GM12878 (cell line): ENCODE data around the gene FSTL4.

Source experiments
- EGR1 ChIP-seq, 2 experiments: IDR thresholded peaks; 1 replicate in 1 of 2; 2 replicates in 1 of 2; pipeline ENCODE4 v1.6.1; 2011 to 2012; ENCODE audit warnings: low read depth in 2 of 2, low read length in 2 of 2, borderline replicate concordance in 1 of 2, mild to moderate bottlenecking in 1 of 2, moderate library complexity in 1 of 2
- EZH2 ChIP-seq: IDR thresholded peaks from 2 replicates; pipeline ENCODE4 v1.6.1; 2012; ENCODE audit warnings: low read depth, mild to moderate bottlenecking, control low read depth, inconsistent platforms, low read length, borderline replicate concordance; ENCODE audit not compliant: control insufficient read depth
- FOS ChIP-seq: IDR thresholded peaks from 3 replicates; pipeline ENCODE4 v1.6.1; 2011; ENCODE audit warnings: borderline replicate concordance; ENCODE audit not compliant: insufficient read length; ENCODE audit errors: extremely low read depth
- HDGF ChIP-seq: fragments of 450-650 bp; IDR thresholded peaks from 2 replicates; pipeline ENCODE4 v1.6.1; 2016; ENCODE audit warnings: antibody characterized with exemption
- IKZF1 ChIP-seq: fragments of 450-650 bp; conservative IDR thresholded peaks from 2 replicates; pipeline ENCODE4 v1.6.1; 2017; ENCODE audit warnings: antibody characterized with exemption, mild to moderate bottlenecking
- SP1 ChIP-seq: IDR thresholded peaks from one replicate; pipeline ENCODE4 v1.6.1; 2011; ENCODE audit warnings: low read depth, low read length
- ZNF274 ChIP-seq: IDR thresholded peaks from one replicate; pipeline ENCODE4 v1.8.0; 2011; ENCODE audit not compliant: insufficient read length, insufficient read depth
- TF ChIP-seq, protein P1 (sequence below), 3 experiments: IDR thresholded peaks in 2 of 3; conservative IDR thresholded peaks in 1 of 3; 2 replicates each; pipeline ENCODE4 v1.5.1; 2011; ENCODE audit warnings: low read depth in 3 of 3, low read length in 3 of 3, mild to moderate bottlenecking in 3 of 3, control low read depth in 2 of 3, moderate library complexity in 2 of 3, inconsistent platforms in 1 of 3, mixed read lengths in 1 of 3; ENCODE audit not compliant: control insufficient read depth in 2 of 3, insufficient read depth in 1 of 3; ENCODE audit errors: extremely low read depth in 1 of 3
- TF ChIP-seq, protein P2 (sequence below): IDR thresholded peaks from 2 replicates; pipeline ENCODE4 v1.6.1; 2011; ENCODE audit warnings: borderline replicate concordance, low read depth, mild to moderate bottlenecking, moderate library complexity, low read length; ENCODE audit not compliant: insufficient read depth, poor library complexity, severe bottlenecking
- TF ChIP-seq, protein P3 (sequence below): IDR thresholded peaks from 2 replicates; pipeline ENCODE4 v1.6.1; 2011; ENCODE audit warnings: low read depth, mild to moderate bottlenecking, low read length, moderate library complexity, borderline replicate concordance; ENCODE audit errors: extremely low read depth
- TF ChIP-seq, protein P4 (sequence below): fragments of 450-650 bp; IDR thresholded peaks from 2 replicates; pipeline ENCODE4 v1.6.1; 2016; ENCODE audit warnings: mild to moderate bottlenecking, moderate library complexity, borderline replicate concordance

DNA sequence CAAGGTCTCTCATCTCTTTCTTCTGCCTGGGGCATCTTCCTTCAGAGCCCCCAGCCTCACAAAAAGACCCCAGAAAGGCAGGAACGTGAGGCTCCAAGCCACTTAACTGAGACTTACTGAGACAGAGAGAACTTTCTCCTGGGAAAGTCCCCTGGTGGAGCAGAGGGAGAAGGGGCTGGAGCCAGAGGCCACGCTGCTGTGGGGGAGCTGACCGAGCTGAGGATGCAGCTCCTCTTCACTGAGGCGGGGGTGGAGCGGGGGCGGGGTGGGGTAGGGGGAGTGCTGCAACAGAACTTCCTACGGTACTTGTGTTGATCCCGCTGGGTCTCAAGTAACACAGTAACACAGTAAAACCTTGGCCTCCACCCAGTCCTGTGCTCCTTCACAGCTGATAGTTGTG is 204.0 kb downstream of the FSTL4 start:
- TF ChIP-seq SP1 (no peak), FOS (no peak), HDGF (no peak), EZH2 (no peak), IKZF1 (no peak), ZNF274 (no peak), EGR1 (IDR thresholded peaks at IDR 0.05; ENCODE audit: borderline replicate concordance in 1 of 2, low read depth in 2 of 2, low read length in 2 of 2) (no peak)
- TF ChIP-seq, protein P1, sequence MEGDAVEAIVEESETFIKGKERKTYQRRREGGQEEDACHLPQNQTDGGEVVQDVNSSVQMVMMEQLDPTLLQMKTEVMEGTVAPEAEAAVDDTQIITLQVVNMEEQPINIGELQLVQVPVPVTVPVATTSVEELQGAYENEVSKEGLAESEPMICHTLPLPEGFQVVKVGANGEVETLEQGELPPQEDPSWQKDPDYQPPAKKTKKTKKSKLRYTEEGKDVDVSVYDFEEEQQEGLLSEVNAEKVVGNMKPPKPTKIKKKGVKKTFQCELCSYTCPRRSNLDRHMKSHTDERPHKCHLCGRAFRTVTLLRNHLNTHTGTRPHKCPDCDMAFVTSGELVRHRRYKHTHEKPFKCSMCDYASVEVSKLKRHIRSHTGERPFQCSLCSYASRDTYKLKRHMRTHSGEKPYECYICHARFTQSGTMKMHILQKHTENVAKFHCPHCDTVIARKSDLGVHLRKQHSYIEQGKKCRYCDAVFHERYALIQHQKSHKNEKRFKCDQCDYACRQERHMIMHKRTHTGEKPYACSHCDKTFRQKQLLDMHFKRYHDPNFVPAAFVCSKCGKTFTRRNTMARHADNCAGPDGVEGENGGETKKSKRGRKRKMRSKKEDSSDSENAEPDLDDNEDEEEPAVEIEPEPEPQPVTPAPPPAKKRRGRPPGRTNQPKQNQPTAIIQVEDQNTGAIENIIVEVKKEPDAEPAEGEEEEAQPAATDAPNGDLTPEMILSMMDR (IDR thresholded peaks at IDR 0.05 in 2 of 3, conservative IDR thresholded peaks at IDR 0.05 in 1 of 3; ENCODE audit: control insufficient read depth in 2 of 3, extremely low read depth in 1 of 3, insufficient read depth in 1 of 3, low read depth in 3 of 3, low read length in 3 of 3), result no peak
- TF ChIP-seq, protein P2, sequence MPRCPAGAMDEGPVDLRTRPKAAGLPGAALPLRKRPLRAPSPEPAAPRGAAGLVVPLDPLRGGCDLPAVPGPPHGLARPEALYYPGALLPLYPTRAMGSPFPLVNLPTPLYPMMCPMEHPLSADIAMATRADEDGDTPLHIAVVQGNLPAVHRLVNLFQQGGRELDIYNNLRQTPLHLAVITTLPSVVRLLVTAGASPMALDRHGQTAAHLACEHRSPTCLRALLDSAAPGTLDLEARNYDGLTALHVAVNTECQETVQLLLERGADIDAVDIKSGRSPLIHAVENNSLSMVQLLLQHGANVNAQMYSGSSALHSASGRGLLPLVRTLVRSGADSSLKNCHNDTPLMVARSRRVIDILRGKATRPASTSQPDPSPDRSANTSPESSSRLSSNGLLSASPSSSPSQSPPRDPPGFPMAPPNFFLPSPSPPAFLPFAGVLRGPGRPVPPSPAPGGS, result no peak
- TF ChIP-seq, protein P3, sequence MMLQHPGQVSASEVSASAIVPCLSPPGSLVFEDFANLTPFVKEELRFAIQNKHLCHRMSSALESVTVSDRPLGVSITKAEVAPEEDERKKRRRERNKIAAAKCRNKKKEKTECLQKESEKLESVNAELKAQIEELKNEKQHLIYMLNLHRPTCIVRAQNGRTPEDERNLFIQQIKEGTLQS, result no peak
- TF ChIP-seq, protein P4, sequence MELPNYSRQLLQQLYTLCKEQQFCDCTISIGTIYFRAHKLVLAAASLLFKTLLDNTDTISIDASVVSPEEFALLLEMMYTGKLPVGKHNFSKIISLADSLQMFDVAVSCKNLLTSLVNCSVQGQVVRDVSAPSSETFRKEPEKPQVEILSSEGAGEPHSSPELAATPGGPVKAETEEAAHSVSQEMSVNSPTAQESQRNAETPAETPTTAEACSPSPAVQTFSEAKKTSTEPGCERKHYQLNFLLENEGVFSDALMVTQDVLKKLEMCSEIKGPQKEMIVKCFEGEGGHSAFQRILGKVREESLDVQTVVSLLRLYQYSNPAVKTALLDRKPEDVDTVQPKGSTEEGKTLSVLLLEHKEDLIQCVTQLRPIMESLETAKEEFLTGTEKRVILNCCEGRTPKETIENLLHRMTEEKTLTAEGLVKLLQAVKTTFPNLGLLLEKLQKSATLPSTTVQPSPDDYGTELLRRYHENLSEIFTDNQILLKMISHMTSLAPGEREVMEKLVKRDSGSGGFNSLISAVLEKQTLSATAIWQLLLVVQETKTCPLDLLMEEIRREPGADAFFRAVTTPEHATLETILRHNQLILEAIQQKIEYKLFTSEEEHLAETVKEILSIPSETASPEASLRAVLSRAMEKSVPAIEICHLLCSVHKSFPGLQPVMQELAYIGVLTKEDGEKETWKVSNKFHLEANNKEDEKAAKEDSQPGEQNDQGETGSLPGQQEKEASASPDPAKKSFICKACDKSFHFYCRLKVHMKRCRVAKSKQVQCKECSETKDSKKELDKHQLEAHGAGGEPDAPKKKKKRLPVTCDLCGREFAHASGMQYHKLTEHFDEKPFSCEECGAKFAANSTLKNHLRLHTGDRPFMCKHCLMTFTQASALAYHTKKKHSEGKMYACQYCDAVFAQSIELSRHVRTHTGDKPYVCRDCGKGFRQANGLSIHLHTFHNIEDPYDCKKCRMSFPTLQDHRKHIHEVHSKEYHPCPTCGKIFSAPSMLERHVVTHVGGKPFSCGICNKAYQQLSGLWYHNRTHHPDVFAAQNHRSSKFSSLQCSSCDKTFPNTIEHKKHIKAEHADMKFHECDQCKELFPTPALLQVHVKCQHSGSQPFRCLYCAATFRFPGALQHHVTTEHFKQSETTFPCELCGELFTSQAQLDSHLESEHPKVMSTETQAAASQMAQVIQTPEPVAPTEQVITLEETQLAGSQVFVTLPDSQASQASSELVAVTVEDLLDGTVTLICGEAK, result no peak
